ENCODE results near the gene ARFRP1. TPM values are rescaled to one million over a fixed set of nuclear protein-coding genes. Genes with fewer than 3 reads are reported as not detected.

ARFRP1 gene
- total and polyA plus RNA-seq, 2 of the 13 experiments (the other 11 are each of a cell fraction or from before 2014, with no cell fraction given): 32.0 to 51.1 TPM

GRCh38 chr20:63657937-63658748 is 49.6 kb downstream of the ARFRP1 start, which contains the start of gene RTEL1 (continued):
- no peak for TF ChIP-seq BCLAF1 (IDR thresholded peaks at IDR 0.05)
- peak; percentile 87 for TF ChIP-seq SRF (IDR thresholded peaks at IDR 0.05; ENCODE audit: low read depth, low read length)
- no peak for TF ChIP-seq ZNF598 (CRISPR knock-in tag; IDR thresholded peaks at IDR 0.05; ENCODE audit: borderline replicate concordance)
- no peak; the same call in 1 of the 2 replicates for TF ChIP-seq MTA1 (CRISPR knock-in tag; IDR thresholded peaks at IDR 0.05; ENCODE audit: borderline replicate concordance)
- TF ChIP-seq ZZZ3 (CRISPR knock-in tag; IDR thresholded peaks at IDR 0.05; ENCODE audit: borderline replicate concordance): peak; percentile 97
- TF ChIP-seq ZSCAN21 (CRISPR knock-in tag; IDR thresholded peaks at IDR 0.05; ENCODE audit: borderline replicate concordance): peak; percentile 95
- peak; percentile 99 for TF ChIP-seq CBFB (CRISPR knock-in tag; IDR thresholded peaks at IDR 0.05)
- peak; percentile 87; the same call in 1 of the 2 replicates for TF ChIP-seq ZNF546 (CRISPR knock-in tag; conservative IDR thresholded peaks at IDR 0.05)
- TF ChIP-seq HNRNPK (IDR thresholded peaks at IDR 0.05; ENCODE audit: low read depth, low read length, poor library complexity, severe bottlenecking): no peak
- peak; percentile 74; the same call in 1 of the 2 replicates for TF ChIP-seq HIC2 (CRISPR knock-in tag; IDR thresholded peaks at IDR 0.05; ENCODE audit: low read depth)
- no peak; the same call in 1 of the 2 replicates for TF ChIP-seq ZNF567 (CRISPR knock-in tag; IDR thresholded peaks at IDR 0.05; ENCODE audit: borderline replicate concordance)
- TF ChIP-seq TFAP4 (IDR thresholded peaks at IDR 0.05; ENCODE audit: borderline replicate concordance, low read depth): peak; percentile 41; the same call in 1 of the 2 replicates
- peak; percentile 81 for TF ChIP-seq FOXO1 (CRISPR knock-in tag; IDR thresholded peaks at IDR 0.05)
- peak; percentile 66; the same call in 1 of the 2 replicates for TF ChIP-seq ZBTB44 (CRISPR knock-in tag; IDR thresholded peaks at IDR 0.05)
- peak in 1 of 2 experiments; percentile 51; a peak in 2 of 4 replicates for TF ChIP-seq NR2F1 (CRISPR knock-in tag; IDR thresholded peaks at IDR 0.05)
- TF ChIP-seq ISX (CRISPR knock-in tag; conservative IDR thresholded peaks at IDR 0.05): peak; percentile 97
- TF ChIP-seq SP5 (CRISPR knock-in tag; IDR thresholded peaks at IDR 0.05; ENCODE audit: borderline replicate concordance, low read depth): peak; percentile 35; the same call in 1 of the 2 replicates
- peak; percentile 87 for TF ChIP-seq ISL2 (CRISPR knock-in tag; IDR thresholded peaks at IDR 0.05)
- peak; percentile 80; the same call in 1 of the 2 replicates for TF ChIP-seq ZNF792 (CRISPR knock-in tag; IDR thresholded peaks at IDR 0.05)
- TF ChIP-seq KDM5B (CRISPR knock-in tag; IDR thresholded peaks at IDR 0.05; ENCODE audit: borderline replicate concordance): peak; percentile 74
- peak; percentile 62; the same call in 1 of the 2 replicates for TF ChIP-seq ZNF343 (CRISPR knock-in tag; IDR thresholded peaks at IDR 0.05)
- no peak for TF ChIP-seq HMG20A (CRISPR knock-in tag; IDR thresholded peaks at IDR 0.05; ENCODE audit: borderline replicate concordance)
